DOHH2 (cell line): Measurements from ENCODE around the gene PACRG.

Experiments used
- H3F3A ChIP-seq: fragments of 200-600 bp; sonication (generic), shearing (Covaris generic); 2 replicates; pipeline ENCODE4 v1.6.0; 2016; ENCODE audit warnings: antibody characterized with exemption, mild to moderate bottlenecking; ENCODE audit not compliant: control insufficient read depth, insufficient read depth
- H3K27ac ChIP-seq: fragments of 200-600 bp; sonication (generic); 2 replicates; pipeline ENCODE4 v1.5.1; 2014; ENCODE audit warnings: low read depth, mild to moderate bottlenecking, low read length, moderate library complexity
- H3K27me3 ChIP-seq: fragments of 200-600 bp; sonication (generic); 2 replicates; pipeline ENCODE4 v1.6.1; 2014; ENCODE audit warnings: mild to moderate bottlenecking, low read length, mixed read lengths; ENCODE audit not compliant: control insufficient read depth
- H3K36me3 ChIP-seq: fragments of 200-600 bp; sonication (generic); 2 replicates; pipeline ENCODE4 v1.6.1; 2014; ENCODE audit warnings: mild to moderate bottlenecking, low read length, moderate library complexity, mixed read lengths; ENCODE audit not compliant: control insufficient read depth
- H3K4me1 ChIP-seq: fragments of 200-600 bp; sonication (generic); 2 replicates; pipeline ENCODE4 v1.6.1; 2014; ENCODE audit warnings: mild to moderate bottlenecking, low read length, mixed read lengths; ENCODE audit not compliant: control insufficient read depth
- H3K4me2 ChIP-seq: fragments of 200-600 bp; sonication (generic); 2 replicates; pipeline ENCODE4 v1.6.0; 2014; ENCODE audit warnings: mild to moderate bottlenecking, low read length, moderate library complexity
- H3K4me3 ChIP-seq: fragments of 200-600 bp; sonication (generic); 2 replicates; pipeline ENCODE4 v1.5.1; 2014; ENCODE audit warnings: mild to moderate bottlenecking, low read length, mixed read lengths
- H3K79me2 ChIP-seq: fragments of 200-600 bp; sonication (generic); 2 replicates; pipeline ENCODE4 v1.6.1; 2014; ENCODE audit warnings: mild to moderate bottlenecking, low read length, mixed read lengths; ENCODE audit not compliant: control insufficient read depth
- H3K9me2 ChIP-seq: fragments of 200-600 bp; sonication (generic); replicated peaks from 2 replicates; pipeline ENCODE4 v1.6.1; 2014; ENCODE audit warnings: mild to moderate bottlenecking, low read length, mixed read lengths; ENCODE audit not compliant: control insufficient read depth
- H3K9me3 ChIP-seq: fragments of 200-600 bp; sonication (generic); 2 replicates; pipeline ENCODE4 v1.6.1; 2014; ENCODE audit warnings: antibody characterized with exemption, low read length, mixed read lengths; ENCODE audit not compliant: control insufficient read depth, insufficient read depth
- H4K20me1 ChIP-seq: fragments of 200-600 bp; sonication (generic); 2 replicates; pipeline ENCODE4 v1.6.0; 2014; ENCODE audit warnings: low read depth, mild to moderate bottlenecking, antibody characterized with exemption, low read length, moderate library complexity; ENCODE audit not compliant: control insufficient read depth, insufficient read depth
- EZH2phosphoT487 ChIP-seq: fragments of 200-600 bp; sonication (generic); IDR thresholded peaks from 2 replicates; pipeline ENCODE4 v1.6.1; 2017; ENCODE audit warnings: borderline replicate concordance, mild to moderate bottlenecking, antibody characterized with exemption, low read length, moderate library complexity, mixed read lengths
- TF ChIP-seq, protein P1 (sequence below): fragments of 200-600 bp; sonication (generic); IDR thresholded peaks from one replicate; pipeline ENCODE4 v1.5.1; 2014; ENCODE audit warnings: antibody characterized with exemption, mild to moderate bottlenecking, low read depth, low read length; ENCODE audit not compliant: poor library complexity, severe bottlenecking

Gene PACRG

DNA sequence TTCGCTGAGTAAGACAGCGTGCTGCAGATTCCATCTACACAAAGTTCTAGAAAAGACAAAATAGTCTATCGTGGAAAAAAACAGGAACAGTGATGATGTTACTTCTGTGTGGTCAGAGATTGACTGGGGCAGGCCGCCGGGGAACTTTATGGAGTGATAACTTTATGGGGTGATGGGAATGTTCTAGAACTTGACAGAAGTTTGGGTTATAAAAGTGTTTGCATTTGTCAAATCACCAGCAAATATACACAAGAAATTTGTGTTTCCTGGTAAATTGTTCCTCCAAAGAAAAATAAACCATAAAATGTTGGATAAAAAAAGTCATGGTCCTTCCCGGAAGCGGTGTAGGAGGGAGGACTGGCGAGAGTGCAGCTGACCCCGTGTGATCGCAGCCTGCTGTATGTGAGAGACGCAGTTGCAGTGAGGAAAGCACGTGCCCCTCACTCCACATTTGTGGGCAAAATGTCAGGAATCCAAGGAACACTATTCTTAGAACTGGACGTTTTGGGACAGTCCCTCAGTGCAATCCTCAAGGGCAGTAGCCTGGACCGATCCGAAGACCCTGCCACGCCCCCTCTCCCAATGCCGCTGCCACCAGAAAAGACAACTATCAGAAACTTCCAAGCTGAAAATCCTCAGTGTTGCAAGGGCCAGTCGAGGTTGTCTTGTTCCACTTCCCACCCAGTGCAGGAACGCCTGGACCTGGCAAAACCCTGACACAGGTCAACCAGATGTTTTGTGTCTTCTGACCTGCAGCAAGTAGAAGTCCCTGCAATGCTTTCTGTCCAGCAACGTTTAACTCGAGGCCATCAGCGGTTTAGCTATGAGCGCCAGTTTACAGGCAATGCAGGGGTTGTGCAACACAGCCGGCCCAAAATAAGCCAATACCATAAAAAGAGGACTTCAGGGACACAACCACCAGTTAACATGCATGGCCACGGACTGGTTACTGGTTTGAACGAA lies 606.2 kb downstream of the PACRG start:
- Histone ChIP-seq H3K79me2 (no peaks in the 10 kb centered on the region), H3K27ac (no peak overlapping the region), H3K27me3 (no peaks in the 10 kb centered on the region), H3F3A (no peaks in the 10 kb centered on the region), H3K4me1 (no peaks in the 10 kb centered on the region), H3K9me3 (no peaks in the 10 kb centered on the region), H3K36me3 (no peaks in the 10 kb centered on the region), H3K4me3 (no peak overlapping the region), H3K4me2 (no peak overlapping the region), H4K20me1 (no peaks in the 10 kb centered on the region), H3K9me2 (no peaks in the 10 kb centered on the region)
- TF ChIP-seq, protein P1, sequence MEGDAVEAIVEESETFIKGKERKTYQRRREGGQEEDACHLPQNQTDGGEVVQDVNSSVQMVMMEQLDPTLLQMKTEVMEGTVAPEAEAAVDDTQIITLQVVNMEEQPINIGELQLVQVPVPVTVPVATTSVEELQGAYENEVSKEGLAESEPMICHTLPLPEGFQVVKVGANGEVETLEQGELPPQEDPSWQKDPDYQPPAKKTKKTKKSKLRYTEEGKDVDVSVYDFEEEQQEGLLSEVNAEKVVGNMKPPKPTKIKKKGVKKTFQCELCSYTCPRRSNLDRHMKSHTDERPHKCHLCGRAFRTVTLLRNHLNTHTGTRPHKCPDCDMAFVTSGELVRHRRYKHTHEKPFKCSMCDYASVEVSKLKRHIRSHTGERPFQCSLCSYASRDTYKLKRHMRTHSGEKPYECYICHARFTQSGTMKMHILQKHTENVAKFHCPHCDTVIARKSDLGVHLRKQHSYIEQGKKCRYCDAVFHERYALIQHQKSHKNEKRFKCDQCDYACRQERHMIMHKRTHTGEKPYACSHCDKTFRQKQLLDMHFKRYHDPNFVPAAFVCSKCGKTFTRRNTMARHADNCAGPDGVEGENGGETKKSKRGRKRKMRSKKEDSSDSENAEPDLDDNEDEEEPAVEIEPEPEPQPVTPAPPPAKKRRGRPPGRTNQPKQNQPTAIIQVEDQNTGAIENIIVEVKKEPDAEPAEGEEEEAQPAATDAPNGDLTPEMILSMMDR, result no peak
- TF ChIP-seq EZH2phosphoT487, result no peak

DNA sequence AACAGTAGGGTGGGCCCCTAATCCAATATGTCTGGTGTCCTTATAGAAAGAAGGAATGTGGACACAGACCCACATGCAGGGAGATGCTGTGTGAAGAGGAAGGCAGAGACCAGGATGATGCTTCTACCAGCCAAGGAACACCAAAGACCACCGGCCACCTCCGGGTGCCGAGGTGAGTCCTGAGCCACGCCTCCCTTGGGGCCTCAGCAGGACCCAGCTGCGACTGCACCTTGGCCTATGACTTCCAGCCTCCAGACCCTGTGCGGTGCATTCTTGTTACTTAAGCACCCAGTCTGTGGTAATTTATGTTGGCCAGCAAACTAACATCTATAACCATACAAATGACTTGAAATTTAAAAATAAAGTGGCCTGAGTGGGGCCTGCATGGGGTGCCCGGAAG lies 607.3 kb downstream of the PACRG start:
- Histone ChIP-seq H3K4me1 (no peaks in the 10 kb centered on the region), H3K36me3 (no peaks in the 10 kb centered on the region), H3K4me2 (no peak overlapping the region), H3K4me3 (no peak overlapping the region), H3F3A (no peaks in the 10 kb centered on the region), H3K9me3 (no peaks in the 10 kb centered on the region), H3K79me2 (no peaks in the 10 kb centered on the region), H3K27ac (no peak overlapping the region), H3K9me2 (no peaks in the 10 kb centered on the region), H4K20me1 (no peaks in the 10 kb centered on the region), H3K27me3 (no peaks in the 10 kb centered on the region)
- TF ChIP-seq EZH2phosphoT487, result no peak
- TF ChIP-seq, protein P1, result no peak

DNA sequence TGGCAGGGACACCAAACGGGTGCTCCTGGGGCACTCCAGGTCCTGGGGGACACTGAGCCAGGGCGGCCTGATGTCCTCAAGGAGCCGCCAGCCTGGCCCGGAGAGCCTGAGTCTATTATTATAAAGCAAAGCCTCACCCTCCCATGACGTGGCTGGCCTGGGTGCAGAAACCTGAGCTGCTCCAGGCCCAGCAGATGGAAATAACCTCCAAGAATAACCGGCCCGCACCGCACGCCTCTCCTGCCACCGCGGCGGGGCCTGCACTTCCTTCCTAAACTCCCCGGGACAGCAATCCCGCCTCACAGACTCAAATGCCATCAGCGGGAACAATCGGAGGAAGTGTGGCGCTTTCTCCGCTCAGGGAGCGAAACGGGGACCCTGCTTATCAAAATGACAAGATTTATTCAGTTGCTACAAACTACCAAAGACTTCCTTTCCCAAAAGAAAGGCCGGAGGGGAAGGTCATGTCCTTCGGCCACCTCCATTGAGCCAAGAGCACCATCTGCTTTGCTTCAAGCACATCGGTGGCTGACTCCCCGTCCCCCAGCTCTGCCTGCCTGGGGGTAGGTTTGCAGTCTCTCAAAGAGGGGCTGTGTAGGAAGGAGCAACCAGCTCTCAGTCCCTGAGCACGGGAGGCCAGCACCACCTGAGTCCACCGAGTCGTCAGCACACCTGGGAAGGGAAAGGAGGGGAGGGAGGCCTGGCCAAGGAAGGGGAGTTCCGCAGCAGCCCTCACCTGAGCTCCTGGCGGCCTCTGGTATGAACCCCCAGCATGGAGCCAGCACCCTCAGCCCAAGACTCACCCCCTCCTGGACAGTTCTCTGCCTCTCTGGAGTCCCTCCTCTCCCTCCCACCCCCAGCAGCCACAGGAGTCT lies 608.1 kb downstream of the PACRG start:
- no peaks in the 10 kb centered on the region for H3K79me2 ChIP-seq
- H3K9me2 ChIP-seq, result no peaks in the 10 kb centered on the region
- no peaks in the 10 kb centered on the region for H4K20me1 ChIP-seq
- no peak overlapping the region for H3K27ac ChIP-seq
- H3K4me3 ChIP-seq, result no peak overlapping the region
- no peaks in the 10 kb centered on the region for H3K36me3 ChIP-seq
- TF ChIP-seq, protein P1, result no peak
- TF ChIP-seq EZH2phosphoT487, result no peak
- H3K4me2 ChIP-seq, result no peak overlapping the region
- H3F3A ChIP-seq, result no peaks in the 10 kb centered on the region
- no peaks in the 10 kb centered on the region for H3K9me3 ChIP-seq
- no peaks in the 10 kb centered on the region for H3K27me3 ChIP-seq
- H3K4me1 ChIP-seq, result no peaks in the 10 kb centered on the region
